GM19397 (cell line): ENCODE results near the gene DEAF1.

Experiments used
- ATAC-seq: cut with Tn5 transposase; IDR thresholded peaks from one replicate; pipeline ENCODE4 v1.9.1; 2021; ENCODE audit warnings: mild to moderate bottlenecking, moderate library complexity; ENCODE audit not compliant: unreplicated experiment

Gene DEAF1

GRCh38 chr11:626475-627307 lies 68.3 kb downstream of the DEAF1 start, which contains the start of gene SCT:
Gene SCT, minus strand, starts transcription at chr11:627181. Its CDS starts 38 bp downstream, at chr11:627143.
- no peak for ATAC-seq

GRCh38 chr11:625636-626268 lies 69.3 kb downstream of the DEAF1 start:
- no peak for ATAC-seq

GRCh38 chr11:624705-625635 lies 70.1 kb downstream of the DEAF1 start, which contains the start of gene CDHR5:
Gene CDHR5, minus strand, starts transcription at chr11:624955. Its CDS starts 53 bp downstream, at chr11:624902.
- no peak for ATAC-seq

- ATAC-seq: no peak
These were observed 70.9 kb downstream of the DEAF1 start for GRCh38 chr11:623999-624704.

GRCh38 chr11:623349-623869 lies 71.6 kb downstream of the DEAF1 start:
- no peak for ATAC-seq

GRCh38 chr11:621838-622237 lies 73.2 kb downstream of the DEAF1 start:
- no peak for ATAC-seq

- no peak for ATAC-seq
These were observed 73.8 kb downstream of the DEAF1 start for GRCh38 chr11:620935-621814.

GRCh38 chr11:620201-620600 lies 74.8 kb downstream of the DEAF1 start:
- ATAC-seq: no peak

- ATAC-seq: no peak
These were observed 75.4 kb downstream of the DEAF1 start for GRCh38 chr11:619628-620050.

- ATAC-seq: no peak
These were observed 76.0 kb downstream of the DEAF1 start for GRCh38 chr11:618856-619627.

- ATAC-seq: no peak
These were observed 76.9 kb downstream of the DEAF1 start for GRCh38 chr11:617912-618682.

- no peak for ATAC-seq
These were observed 77.7 kb downstream of the DEAF1 start for GRCh38 chr11:617199-617911.

GRCh38 chr11:616320-617198 lies 78.5 kb downstream of the DEAF1 start:
- ATAC-seq: no peak

GRCh38 chr11:615504-616319 lies 79.3 kb downstream of the DEAF1 start, which contains the start of gene IRF7:
Gene IRF7, minus strand, starts transcription at chr11:615950. Its CDS starts 586 bp downstream, at chr11:615364.
- ATAC-seq: peak; percentile 75
